GM19328 (cell line): ENCODE measurements around the gene MND1.

Source experiments
- ATAC-seq: cut with Tn5 transposase; IDR thresholded peaks from one replicate; pipeline ENCODE4 v1.9.1; 2021; ENCODE audit warnings: mild to moderate bottlenecking, moderate library complexity; ENCODE audit not compliant: unreplicated experiment

Gene MND1

GRCh38 chr4:153346031-153346430, 1.5 kb downstream of the MND1 start:
- ATAC-seq: no peak

- ATAC-seq: no peak
Observed at GRCh38 chr4:153346563-153346962, 2.1 kb downstream of the MND1 start.

- no peak for ATAC-seq
Observed at GRCh38 chr4:153347117-153347516, 2.6 kb downstream of the MND1 start.

GRCh38 chr4:153348006-153348405, 3.5 kb downstream of the MND1 start:
- no peak for ATAC-seq

GRCh38 chr4:153349206-153349805, 4.8 kb downstream of the MND1 start:
- ATAC-seq: no peak

- no peak for ATAC-seq
Observed at GRCh38 chr4:153362184-153362583, 17.7 kb downstream of the MND1 start.

GRCh38 chr4:153364061-153364460, 19.6 kb downstream of the MND1 start:
- no peak for ATAC-seq

GRCh38 chr4:153365003-153365402, 20.5 kb downstream of the MND1 start:
- ATAC-seq: no peak

- ATAC-seq: no peak
Observed at GRCh38 chr4:153366486-153366885, 22.0 kb downstream of the MND1 start.

- ATAC-seq: no peak
Observed at GRCh38 chr4:153367092-153367491, 22.6 kb downstream of the MND1 start.

- no peak for ATAC-seq
Observed at GRCh38 chr4:153369021-153369420, 24.5 kb downstream of the MND1 start.

- ATAC-seq: no peak
Observed at GRCh38 chr4:153371701-153372234, 27.3 kb downstream of the MND1 start.

- no peak for ATAC-seq
Observed at GRCh38 chr4:153372967-153373562, 28.6 kb downstream of the MND1 start.

GRCh38 chr4:153374442-153374841, 30.0 kb downstream of the MND1 start:
- ATAC-seq: no peak

- ATAC-seq: no peak
Observed at GRCh38 chr4:153375303-153375702, 30.8 kb downstream of the MND1 start.

GRCh38 chr4:153383131-153383530, 38.6 kb downstream of the MND1 start:
- ATAC-seq: no peak

- no peak for ATAC-seq
Observed at GRCh38 chr4:153384160-153384559, 39.7 kb downstream of the MND1 start.

- no peak for ATAC-seq
Observed at GRCh38 chr4:153385784-153386183, 41.3 kb downstream of the MND1 start.

- no peak for ATAC-seq
Observed at GRCh38 chr4:153387981-153388380, 43.5 kb downstream of the MND1 start.

- ATAC-seq: no peak
Observed at GRCh38 chr4:153393397-153393796, 48.9 kb downstream of the MND1 start.

GRCh38 chr4:153394945-153395344, 50.5 kb downstream of the MND1 start:
- no peak for ATAC-seq

GRCh38 chr4:153398713-153399112, 54.2 kb downstream of the MND1 start:
- ATAC-seq: no peak

- no peak for ATAC-seq
Observed at GRCh38 chr4:153399358-153399757, 54.9 kb downstream of the MND1 start.
